IPS-18c (cell line): Measurements from ENCODE around the gene IL15RA.
"Not testable (repeated sequence)": the region's sequence is repeated elsewhere in the genome, so short reads cannot be mapped to it uniquely, and the experiment has no call there.

Experiments used
- H3K4me3 ChIP-seq: 2 replicates; pipeline ENCODE4 v1.7.0; 2013; ENCODE audit warnings: low read depth, mild to moderate bottlenecking, low read length, moderate library complexity; ENCODE audit not compliant: insufficient read depth
- H3K9me3 ChIP-seq: one replicate; pipeline ENCODE4 v1.6.1; 2013; ENCODE audit warnings: mild to moderate bottlenecking, low read length, moderate library complexity; ENCODE audit not compliant: control insufficient read depth, insufficient read depth

The IL15RA gene

GRCh38 chr10:5960973-5961275 is 16.4 kb downstream of the IL15RA start:
- H3K9me3 ChIP-seq, result not testable (repeated sequence)

DNA sequence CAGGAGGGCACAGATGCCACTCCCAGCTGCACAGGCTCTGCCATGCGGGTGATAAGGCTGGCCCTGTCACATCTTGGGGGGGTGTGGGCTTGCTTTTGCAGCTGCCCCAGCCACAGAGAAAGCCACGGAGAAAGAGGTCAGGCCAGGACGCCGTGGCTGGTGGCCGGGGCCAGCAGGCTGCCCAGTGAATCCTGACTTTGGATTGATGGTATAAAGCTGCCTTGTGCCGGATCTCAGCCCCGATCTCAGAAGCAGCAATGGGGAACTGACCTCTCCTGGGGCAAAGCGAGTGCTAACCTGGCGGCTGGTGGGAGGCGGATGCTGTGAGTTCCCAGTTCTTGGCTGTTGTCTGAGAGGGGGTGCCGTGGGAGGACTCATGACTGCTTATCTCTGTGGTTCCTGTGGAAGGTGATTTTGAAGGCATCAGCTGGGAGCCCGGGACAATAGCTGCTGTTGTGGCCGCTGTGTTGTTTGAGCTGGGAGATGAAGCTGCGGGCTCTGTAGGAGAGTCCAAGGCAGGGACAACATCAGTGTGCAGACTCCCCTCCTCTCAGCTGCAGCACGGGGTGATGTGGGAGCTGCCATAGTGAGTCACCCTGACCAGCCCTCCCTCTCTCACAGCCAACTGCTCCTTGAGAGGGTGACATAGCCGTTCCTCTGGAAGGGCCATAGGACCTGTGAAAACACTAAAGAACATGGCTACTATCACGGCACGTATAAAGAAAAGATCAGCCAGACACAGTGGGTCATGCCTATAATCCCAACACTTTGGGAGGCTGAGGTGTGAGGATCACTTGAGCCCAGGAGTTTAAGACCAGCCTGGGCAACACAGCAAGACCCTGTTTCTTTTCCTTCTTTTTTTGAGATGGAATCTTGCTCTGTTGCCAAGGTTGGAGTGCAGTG is 17.0 kb downstream of the IL15RA start:
- Histone ChIP-seq H3K4me3 (no peak overlapping the region), H3K9me3 (no peaks in the 10 kb centered on the region)

More at GRCh38 chr10:5960973-5961275, 16.4 kb downstream of the IL15RA start:
- H3K4me3 ChIP-seq, result not testable (repeated sequence)

DNA sequence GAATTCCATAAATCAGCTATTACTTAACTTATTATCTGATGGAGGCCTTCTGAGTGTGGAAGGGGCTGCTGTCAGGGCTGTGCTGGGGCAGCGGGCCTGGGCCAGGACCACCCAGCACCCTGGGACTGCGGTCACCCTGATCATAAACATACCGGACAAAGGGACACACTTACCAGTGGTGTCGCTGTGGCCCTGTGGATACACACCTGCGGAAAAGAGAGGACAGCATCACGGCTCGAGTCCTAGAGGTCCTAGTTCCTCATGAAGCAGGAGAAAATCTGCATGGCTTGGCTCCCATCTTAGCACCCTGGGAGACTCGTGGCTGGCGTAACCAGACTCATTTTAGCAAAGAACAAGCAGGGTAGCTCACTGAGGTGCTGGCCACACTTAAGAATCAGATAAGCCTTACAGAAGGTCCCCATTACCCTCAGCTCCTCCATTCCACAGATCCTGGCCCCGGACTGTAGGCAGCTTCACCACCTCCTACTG is 17.7 kb downstream of the IL15RA start:
- H3K9me3 ChIP-seq, result no peaks in the 10 kb centered on the region
- no peak overlapping the region for H3K4me3 ChIP-seq

DNA sequence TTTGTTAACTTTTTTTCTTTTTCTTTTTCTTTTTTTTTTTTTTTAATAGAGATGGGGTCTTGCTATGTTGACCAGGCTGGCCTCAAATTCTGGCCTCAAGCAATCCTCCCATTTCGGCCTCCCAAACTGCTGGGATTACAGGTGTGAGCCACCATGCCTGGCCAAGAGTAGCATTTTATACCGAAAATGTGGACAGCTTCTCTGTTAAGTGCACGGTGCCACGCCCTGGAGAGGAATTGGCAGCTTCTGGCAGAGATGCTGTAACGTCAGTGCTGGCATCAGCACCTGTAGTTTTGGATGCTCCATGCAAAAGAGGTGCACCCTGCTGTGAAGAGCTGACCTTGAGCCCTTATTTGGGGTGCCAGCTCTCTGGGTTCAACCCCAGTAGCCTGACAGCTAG is 18.2 kb downstream of the IL15RA start:
- Histone ChIP-seq H3K9me3 (no peaks in the 10 kb centered on the region), H3K4me3 (no peak overlapping the region)

GRCh38 chr10:5958675-5959074 is 18.7 kb downstream of the IL15RA start:
- no peaks in the 10 kb centered on the region for H3K9me3 ChIP-seq
- H3K4me3 ChIP-seq, result no peak overlapping the region

- no peaks in the 10 kb centered on the region for H3K9me3 ChIP-seq
- H3K4me3 ChIP-seq, result no peak overlapping the region
Observed at GRCh38 chr10:5958077-5958476, 19.3 kb downstream of the IL15RA start.

DNA sequence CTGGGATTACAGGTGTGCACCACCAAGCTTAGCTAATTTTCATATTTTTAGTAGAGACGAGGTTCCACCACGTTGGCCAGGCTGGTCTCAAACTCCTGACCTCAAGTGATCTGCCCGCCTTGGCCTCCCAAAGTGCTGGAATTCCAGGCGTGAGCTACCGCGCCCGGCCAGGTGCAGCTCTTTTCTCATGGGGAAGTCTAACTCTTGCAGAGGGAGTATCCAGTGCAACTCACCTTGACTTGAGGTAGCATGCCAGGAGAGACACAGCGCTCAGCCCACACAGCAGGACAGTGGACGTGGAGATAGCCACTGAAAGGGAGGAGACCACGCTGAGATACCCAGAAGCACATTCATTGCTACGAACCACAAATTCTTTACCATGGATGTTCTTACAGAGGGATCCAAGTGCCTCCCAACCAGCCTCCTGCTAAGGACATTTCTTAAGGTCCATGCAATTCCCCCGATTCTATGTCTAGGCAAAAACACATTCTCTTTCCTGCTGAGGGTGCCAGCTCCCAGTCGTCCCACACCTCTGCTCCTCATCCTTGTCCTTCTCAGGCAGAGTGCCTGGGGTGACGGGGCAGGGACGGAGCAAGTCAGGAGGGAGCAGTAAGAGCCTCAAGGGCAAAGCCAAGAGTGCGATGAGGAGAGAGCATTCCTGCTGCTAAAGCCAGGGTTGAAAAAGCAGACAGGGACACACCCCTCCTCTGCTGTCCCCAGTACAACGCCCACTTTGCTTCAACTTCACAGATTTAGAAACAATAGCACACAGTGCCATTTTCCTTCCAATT is 21.0 kb downstream of the IL15RA start:
- Histone ChIP-seq H3K9me3 (no peaks in the 10 kb centered on the region), H3K4me3 (no peak overlapping the region)

- H3K9me3 ChIP-seq, result no peaks in the 10 kb centered on the region
- no peak overlapping the region for H3K4me3 ChIP-seq
Observed at GRCh38 chr10:5953676-5954075, 23.7 kb downstream of the IL15RA start.

GRCh38 chr10:5952731-5953385 is 24.5 kb downstream of the IL15RA start:
- Histone ChIP-seq H3K9me3 (no peaks in the 10 kb centered on the region), H3K4me3 (no peak overlapping the region)

DNA sequence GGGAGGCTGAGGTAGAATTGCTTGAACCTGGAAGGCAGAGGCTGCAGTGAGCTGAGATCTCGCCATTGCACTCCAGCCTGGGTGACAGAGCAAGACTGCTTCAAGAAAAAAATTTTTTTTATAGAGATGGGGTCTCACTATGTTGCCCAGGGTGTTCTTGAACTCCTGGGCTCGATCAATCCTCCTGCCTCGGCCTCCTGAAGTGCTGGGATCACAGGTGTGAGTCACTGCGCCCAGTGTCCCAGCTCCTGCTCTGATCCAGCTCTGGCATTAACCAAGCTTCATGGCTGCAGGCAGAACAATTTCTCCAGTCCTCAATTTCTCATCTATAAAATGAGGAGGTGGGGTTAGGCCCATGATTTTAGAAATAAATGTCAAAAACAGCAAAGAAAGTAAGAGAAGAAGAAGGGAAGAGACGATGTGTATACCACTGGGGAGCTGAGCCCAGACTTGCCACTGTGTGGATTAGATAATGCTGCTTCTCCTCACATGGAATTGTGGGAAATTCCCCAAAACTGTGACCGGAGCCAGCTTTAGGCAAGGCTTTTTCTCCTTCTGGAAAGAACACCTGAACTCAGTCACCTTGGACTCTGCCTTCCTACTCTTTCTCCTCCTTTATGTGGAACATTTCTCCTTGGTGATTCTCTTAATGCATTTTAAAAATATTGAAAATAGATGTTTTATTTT is 25.5 kb downstream of the IL15RA start:
- no peak overlapping the region for H3K4me3 ChIP-seq
- H3K9me3 ChIP-seq, result no peaks in the 10 kb centered on the region

DNA sequence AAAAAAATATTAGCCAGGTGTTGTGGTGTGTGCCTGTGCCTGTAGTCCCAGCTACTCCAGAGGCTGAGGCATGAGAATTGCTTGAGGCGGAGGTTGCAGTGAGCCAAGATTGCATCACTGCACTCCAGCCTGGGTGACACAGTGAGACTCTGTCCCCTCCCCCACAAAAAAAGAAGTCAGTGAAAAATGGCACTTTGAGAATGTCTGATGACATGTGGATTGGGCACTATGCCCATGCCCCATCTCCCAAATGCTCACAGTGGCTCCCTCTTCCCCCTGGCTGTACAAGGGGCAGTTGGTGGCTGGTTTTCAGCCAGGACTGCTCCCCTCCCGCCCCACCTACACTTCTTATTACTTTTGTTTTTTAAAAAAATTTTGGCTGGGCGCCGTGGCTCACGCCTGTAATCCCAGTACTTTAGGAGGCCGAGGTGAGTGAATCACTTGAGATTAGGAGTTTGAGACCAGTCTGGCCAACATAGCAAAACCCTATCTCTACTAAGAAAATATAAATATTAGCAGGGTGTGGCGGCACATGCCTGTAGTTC is 26.1 kb downstream of the IL15RA start:
- Histone ChIP-seq H3K9me3 (no peaks in the 10 kb centered on the region), H3K4me3 (no peak overlapping the region)

- no peak overlapping the region for H3K4me3 ChIP-seq
- no peaks in the 10 kb centered on the region for H3K9me3 ChIP-seq
Observed at GRCh38 chr10:5949009-5949759, 28.2 kb downstream of the IL15RA start.

- no peak overlapping the region for H3K4me3 ChIP-seq
- H3K9me3 ChIP-seq, result no peaks in the 10 kb centered on the region
Observed at GRCh38 chr10:5948208-5948585, 29.1 kb downstream of the IL15RA start.

GRCh38 chr10:5947471-5948207 is 29.7 kb downstream of the IL15RA start:
- no peaks in the 10 kb centered on the region for H3K9me3 ChIP-seq

DNA sequence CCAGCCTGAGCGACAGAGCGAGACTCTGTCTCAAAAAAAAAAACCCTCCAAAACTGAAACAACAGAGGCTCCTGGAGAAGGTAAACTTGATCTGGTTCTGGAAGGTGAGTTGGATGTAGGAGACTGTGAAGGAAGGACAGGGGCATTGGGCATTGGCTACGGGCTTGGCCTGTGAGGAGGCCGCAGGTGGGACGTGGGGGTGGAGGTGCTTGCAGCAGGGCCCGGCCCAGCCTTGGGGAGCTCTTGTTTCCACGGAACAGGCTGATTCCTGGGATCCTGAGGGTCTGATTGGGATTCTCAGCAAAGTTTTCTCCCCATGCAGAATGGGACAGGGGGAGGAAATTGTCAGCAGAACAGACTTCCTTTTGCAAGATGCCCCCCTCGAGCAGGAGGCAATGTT is 30.6 kb downstream of the IL15RA start:
- Histone ChIP-seq H3K4me3 (no peak overlapping the region), H3K9me3 (no peaks in the 10 kb centered on the region)

More at GRCh38 chr10:5947471-5948207, 29.7 kb downstream of the IL15RA start:
- H3K4me3 ChIP-seq, result no peak overlapping the region

- not testable (repeated sequence) for H3K9me3 ChIP-seq, H3K4me3 ChIP-seq
Observed at GRCh38 chr10:5946419-5946775, 30.9 kb downstream of the IL15RA start.
